ENCODE results near the gene P2RY11.

The P2RY11 gene

GRCh38 chr19:10093295-10094186 is 18.0 kb upstream of the P2RY11 start:
- no peak for DNase-seq (ENCODE audit: low spot score)

- DNase-seq (ENCODE audit: low spot score) = no peak
These were observed 15.9 kb upstream of the P2RY11 start for GRCh38 chr19:10095622-10095947.

GRCh38 chr19:10095948-10096614 is 15.4 kb upstream of the P2RY11 start:
- DNase-seq (ENCODE audit: low spot score) = peak; percentile 92

GRCh38 chr19:10096615-10096963 is 14.9 kb upstream of the P2RY11 start:
- DNase-seq (ENCODE audit: low spot score) = no peak

- DNase-seq (ENCODE audit: low spot score) = no peak
These were observed 11.2 kb upstream of the P2RY11 start for GRCh38 chr19:10100163-10100785.

- no peak for DNase-seq (ENCODE audit: low spot score)
These were observed 8.7 kb upstream of the P2RY11 start for GRCh38 chr19:10102787-10103236.

GRCh38 chr19:10104130-10104513 is 7.4 kb upstream of the P2RY11 start:
- DNase-seq (ENCODE audit: low spot score) = no peak

GRCh38 chr19:10104665-10105508 is 6.6 kb upstream of the P2RY11 start:
- peak; percentile 91 for DNase-seq (ENCODE audit: low spot score)

GRCh38 chr19:10105509-10106099 is 5.9 kb upstream of the P2RY11 start:
- peak; percentile 53 for DNase-seq (ENCODE audit: low spot score)

- DNase-seq (ENCODE audit: low spot score) = peak; percentile 98
These were observed 5.2 kb upstream of the P2RY11 start, which contains the start of gene PPAN for GRCh38 chr19:10106100-10106936. PPAN (plus strand) TSS chr19:10106362; CDS start chr19:10106395, 33 bp downstream.

- DNase-seq (ENCODE audit: low spot score) = no peak
These were observed 4.2 kb upstream of the P2RY11 start for GRCh38 chr19:10107254-10107653.

GRCh38 chr19:10107817-10108367 is 3.6 kb upstream of the P2RY11 start:
- no peak for DNase-seq (ENCODE audit: low spot score)

GRCh38 chr19:10109528-10109927 is 2.0 kb upstream of the P2RY11 start:
- DNase-seq (ENCODE audit: low spot score) = no peak

GRCh38 chr19:10110076-10110971 is 1.2 kb upstream of the P2RY11 start:
- no peak for DNase-seq (ENCODE audit: low spot score)

- DNase-seq (ENCODE audit: low spot score) = no peak
These were observed 548 bp upstream of the P2RY11 start for GRCh38 chr19:10110972-10111317.

GRCh38 chr19:10112037-10112761 is 706 bp downstream of the P2RY11 start:
- DNase-seq (ENCODE audit: low spot score) = peak; percentile 42

GRCh38 chr19:10112895-10113591 is 1.6 kb downstream of the P2RY11 start:
- DNase-seq (ENCODE audit: low spot score) = peak; percentile 71

- DNase-seq (ENCODE audit: low spot score) = no peak
These were observed 2.1 kb downstream of the P2RY11 start for GRCh38 chr19:10113592-10113963.
